ENCODE results near the gene TRIP10.

TRIP10 gene

DNA sequence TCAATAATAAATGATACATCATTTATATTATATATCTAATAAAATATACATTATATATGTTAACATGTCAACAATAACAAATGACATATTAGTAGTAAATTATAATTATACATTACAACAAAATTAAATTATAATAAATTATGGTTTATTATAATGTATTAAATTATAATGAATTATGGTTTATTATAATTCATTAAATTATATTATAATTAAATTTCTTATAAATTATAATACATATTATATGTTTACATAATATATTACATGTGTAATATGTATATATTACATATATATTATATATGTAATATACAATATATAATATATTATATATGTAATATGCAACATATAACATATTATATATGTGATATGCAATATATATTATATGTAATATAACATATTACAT is 39.5 kb upstream of the TRIP10 start:
- no peaks in the 10 kb centered on the region for H3K9me3 ChIP-seq (replicated peaks; ENCODE audit: insufficient read depth, low read length)
- H3K27me3 ChIP-seq (replicated peaks; ENCODE audit: insufficient read depth, low read length), result peaks cover 81% of the 10 kb centered on the region
- H3K79me2 ChIP-seq (ENCODE audit: low read length), result no peaks in the 10 kb centered on the region
- no peak overlapping the region for H3K4me2 ChIP-seq (ENCODE audit: low read depth, low read length)
- no peak for DNase-seq
- H3K4me1 ChIP-seq (ENCODE audit: low read length), result no peaks in the 10 kb centered on the region
- no peak overlapping the region for H2AFZ ChIP-seq (ENCODE audit: low read length)
- H3K9ac ChIP-seq (ENCODE audit: low read length), result no peak overlapping the region
- H4K20me1 ChIP-seq (ENCODE audit: insufficient read depth, low read length), result no peaks in the 10 kb centered on the region
- no peaks in the 10 kb centered on the region for H3K36me3 ChIP-seq (replicated peaks; ENCODE audit: insufficient read depth, low read length)
- H3K9me2 ChIP-seq (replicated peaks; ENCODE audit: insufficient read depth, low read length), result no peaks in the 10 kb centered on the region
- no peak overlapping the region for H3K4me3 ChIP-seq (ENCODE audit: low read length)
- H3F3A ChIP-seq (ENCODE audit: insufficient read depth, low read length), result no peaks in the 10 kb centered on the region
- TF ChIP-seq EZH2 (optimal IDR thresholded peaks at IDR 0.05; ENCODE audit: low read depth, low read length) (no peak), EZH2phosphoT487 (IDR thresholded peaks at IDR 0.05; ENCODE audit: low read length) (no peak), CTCF (IDR thresholded peaks at IDR 0.05; ENCODE audit: low read length) (no peak)
- no peak overlapping the region for H3K27ac ChIP-seq (ENCODE audit: low read length)

- H3K4me1 ChIP-seq (ENCODE audit: low read length), result no peaks in the 10 kb centered on the region
- no peak overlapping the region for H3K4me3 ChIP-seq (ENCODE audit: low read length)
- no peaks in the 10 kb centered on the region for H3F3A ChIP-seq (ENCODE audit: insufficient read depth, low read length)
- H3K9me2 ChIP-seq (replicated peaks; ENCODE audit: insufficient read depth, low read length), result no peaks in the 10 kb centered on the region
- H3K79me2 ChIP-seq (ENCODE audit: low read length), result no peaks in the 10 kb centered on the region
- H3K36me3 ChIP-seq (replicated peaks; ENCODE audit: insufficient read depth, low read length), result no peaks in the 10 kb centered on the region
- no peak for DNase-seq
- no peak overlapping the region for H2AFZ ChIP-seq (ENCODE audit: low read length)
- H3K27me3 ChIP-seq (replicated peaks; ENCODE audit: insufficient read depth, low read length), result peaks cover 78% of the 10 kb centered on the region
- TF ChIP-seq EZH2phosphoT487 (IDR thresholded peaks at IDR 0.05; ENCODE audit: low read length) (no peak), EZH2 (optimal IDR thresholded peaks at IDR 0.05; ENCODE audit: low read depth, low read length) (no peak), CTCF (IDR thresholded peaks at IDR 0.05; ENCODE audit: low read length) (no peak)
- H4K20me1 ChIP-seq (ENCODE audit: insufficient read depth, low read length), result no peaks in the 10 kb centered on the region
- no peak overlapping the region for H3K9ac ChIP-seq (ENCODE audit: low read length)
- H3K4me2 ChIP-seq (ENCODE audit: low read depth, low read length), result no peak overlapping the region
- no peaks in the 10 kb centered on the region for H3K9me3 ChIP-seq (replicated peaks; ENCODE audit: insufficient read depth, low read length)
- H3K27ac ChIP-seq (ENCODE audit: low read length), result no peak overlapping the region
These were observed 38.7 kb upstream of the TRIP10 start for GRCh38 chr19:6700586-6701316.

DNA sequence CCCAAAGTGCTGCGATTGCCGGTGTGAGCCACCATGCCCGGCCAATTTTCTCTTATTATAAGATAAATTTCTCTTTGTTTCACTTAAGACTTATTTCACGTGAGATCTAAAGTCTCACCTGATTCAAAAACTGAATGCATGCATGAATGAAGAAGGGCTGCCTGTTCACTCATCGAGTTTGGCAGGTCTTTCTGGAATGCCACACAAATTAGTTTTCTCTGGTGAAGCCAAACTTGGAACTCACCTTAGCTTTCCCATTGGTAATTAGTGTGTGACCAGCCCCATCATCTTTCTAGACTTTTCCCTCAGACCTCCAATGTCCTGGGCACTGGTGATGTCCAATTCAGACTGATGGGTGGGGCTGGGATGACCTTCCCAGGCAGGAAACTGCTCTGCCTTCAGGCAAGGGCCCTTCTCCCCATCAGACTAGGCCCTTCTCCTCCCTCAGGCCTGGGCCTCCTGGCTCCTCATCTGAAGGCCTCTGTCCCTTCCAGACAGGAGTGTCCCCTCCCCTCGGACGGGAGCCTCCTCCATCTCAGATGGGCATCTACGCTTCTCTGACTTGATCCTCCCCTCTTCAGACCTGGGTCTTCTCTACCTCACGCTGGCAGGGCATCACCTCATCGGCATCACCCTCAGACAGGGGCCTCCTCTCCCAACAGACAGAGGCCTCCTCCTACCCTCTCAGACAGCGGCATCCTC is 33.4 kb upstream of the TRIP10 start:
- Histone ChIP-seq H3K4me2 (ENCODE audit: low read depth, low read length) (no peak overlapping the region), H3F3A (ENCODE audit: insufficient read depth, low read length) (no peaks in the 10 kb centered on the region), H4K20me1 (ENCODE audit: insufficient read depth, low read length) (no peaks in the 10 kb centered on the region), H3K9ac (ENCODE audit: low read length) (no peak overlapping the region), H2AFZ (ENCODE audit: low read length) (no peak overlapping the region), H3K27ac (ENCODE audit: low read length) (no peak overlapping the region), H3K79me2 (ENCODE audit: low read length) (no peaks in the 10 kb centered on the region), H3K27me3 (replicated peaks; ENCODE audit: insufficient read depth, low read length) (peaks cover 83% of the 10 kb centered on the region), H3K4me1 (ENCODE audit: low read length) (no peaks in the 10 kb centered on the region), H3K4me3 (ENCODE audit: low read length) (no peak overlapping the region), H3K9me2 (replicated peaks; ENCODE audit: insufficient read depth, low read length) (no peaks in the 10 kb centered on the region), H3K9me3 (replicated peaks; ENCODE audit: insufficient read depth, low read length) (no peaks in the 10 kb centered on the region), H3K36me3 (replicated peaks; ENCODE audit: insufficient read depth, low read length) (no peaks in the 10 kb centered on the region)
- DNase-seq, result no peak
- TF ChIP-seq CTCF (IDR thresholded peaks at IDR 0.05; ENCODE audit: low read length) (no peak), EZH2phosphoT487 (IDR thresholded peaks at IDR 0.05; ENCODE audit: low read length) (no peak), EZH2 (optimal IDR thresholded peaks at IDR 0.05; ENCODE audit: low read depth, low read length) (no peak)

Measured in MM.1S (cell line).